Epithelial cell of proximal tubule (primary cell): ENCODE results near the gene CDHR2. TPM values are rescaled to one million over a fixed set of nuclear protein-coding genes. Genes with fewer than 3 reads are reported as not detected.

ENCODE experiments used
- DNase-seq: peaks from one replicate; pipeline ENCODE4 v3.0.0-alpha.2; 2011; ENCODE audit warnings: low read depth
- H3K4me3 ChIP-seq: 2 replicates; pipeline ENCODE4 v1.5.1; 2011; ENCODE audit warnings: low read depth, mild to moderate bottlenecking, low read length
- CTCF ChIP-seq: conservative IDR thresholded peaks from 2 replicates; pipeline ENCODE4 v1.5.1; 2012; ENCODE audit warnings: low read depth, mild to moderate bottlenecking, low read length
- total RNA-seq: library from RNA; depleted of rRNA; stranded (reverse); fragments of >200 nt; gene quantifications from 2 replicates; pipeline ENCODE4 v1.2.3, GENCODE V29; 2015

CDHR2 gene
- total RNA-seq, 1 donor from 2014 or later = not detected

GRCh38 chr5:176524138-176524537, 25.0 kb upstream of the CDHR2 start:
- no peak for DNase-seq
- no peak for TF ChIP-seq CTCF
- no peak overlapping the region for H3K4me3 ChIP-seq

GRCh38 chr5:176524987-176525386, 24.2 kb upstream of the CDHR2 start:
- no peak for TF ChIP-seq CTCF
- no peak for DNase-seq
- no peak overlapping the region for H3K4me3 ChIP-seq

GRCh38 chr5:176525677-176526076, 23.5 kb upstream of the CDHR2 start:
- TF ChIP-seq CTCF = no peak
- no peak for DNase-seq
- H3K4me3 ChIP-seq = no peak overlapping the region

DNA sequence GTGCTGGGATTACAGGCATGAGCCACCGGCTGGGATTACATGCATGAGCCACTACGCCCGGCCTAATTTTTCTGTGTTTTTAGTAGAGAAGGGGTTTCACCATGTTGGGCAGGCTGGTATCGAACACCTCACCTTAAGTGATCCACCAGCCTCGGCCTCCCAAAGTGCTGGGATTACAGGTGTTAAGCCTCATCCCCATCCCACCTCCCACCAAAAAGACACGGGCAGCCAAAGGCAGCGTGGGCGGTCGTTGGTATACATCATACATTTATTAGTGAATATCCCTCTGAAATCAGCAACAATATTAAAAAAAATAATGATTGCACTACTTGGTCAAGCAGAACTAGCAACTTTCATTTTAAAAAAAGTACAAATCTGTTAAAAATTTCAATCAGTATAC, 22.7 kb upstream of the CDHR2 start:
- TF ChIP-seq CTCF = no peak
- no peak overlapping the region for H3K4me3 ChIP-seq
- DNase-seq = no peak

DNA sequence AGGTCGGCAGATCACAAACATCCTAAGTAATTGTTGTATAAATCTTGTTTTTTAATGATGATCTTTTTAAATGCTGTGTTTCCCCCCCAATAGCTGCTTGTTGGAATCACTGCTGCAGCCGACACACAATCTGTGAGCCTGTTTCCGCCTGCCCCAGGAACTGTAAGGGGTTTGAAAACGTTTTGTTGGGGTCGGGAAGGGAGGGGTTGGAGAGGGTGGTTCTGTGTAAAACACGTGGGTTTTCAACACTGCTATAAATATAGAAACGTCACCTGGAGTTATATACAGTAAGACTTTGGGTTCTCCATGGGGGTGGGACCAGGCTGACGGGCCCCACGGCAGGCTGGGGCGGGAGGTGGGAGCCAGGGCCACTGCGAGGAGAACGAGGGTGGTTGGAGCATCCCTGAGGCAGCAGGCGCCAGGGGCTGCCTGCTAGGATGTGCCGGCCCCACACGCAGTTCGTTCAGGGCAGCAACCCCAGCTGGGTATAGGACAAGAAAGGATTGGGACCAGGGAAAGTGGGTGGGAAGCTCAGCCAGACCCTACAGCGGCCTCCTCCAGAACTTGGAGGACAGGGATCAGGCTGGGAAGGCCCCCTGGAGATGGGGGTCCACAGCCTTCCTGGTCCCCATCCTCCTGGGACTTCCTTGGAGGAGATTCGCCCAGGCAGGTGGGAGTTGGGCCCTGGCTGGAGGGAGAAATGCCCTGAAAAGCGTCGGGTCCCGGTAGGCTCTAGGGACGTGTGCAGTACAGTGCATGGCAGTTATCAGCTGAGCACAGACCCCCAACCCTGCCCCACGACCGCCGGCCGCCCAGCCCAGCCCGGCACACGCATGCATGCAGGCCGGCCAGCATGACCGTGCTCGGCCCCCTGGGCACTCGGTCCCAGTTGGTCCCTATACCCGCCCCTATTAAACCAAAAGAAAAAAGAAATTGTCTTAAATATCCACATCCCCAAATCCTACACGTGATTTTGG, 21.6 kb upstream of the CDHR2 start:
- TF ChIP-seq CTCF = no peak

GRCh38 chr5:176528301-176528700, 20.8 kb upstream of the CDHR2 start:
- no peak for TF ChIP-seq CTCF
- no peak overlapping the region for H3K4me3 ChIP-seq
- no peak for DNase-seq

More for the DNA sequence above, 21.6 kb upstream of the CDHR2 start:
- no peak for DNase-seq
- no peak overlapping the region for H3K4me3 ChIP-seq

- no peak overlapping the region for H3K4me3 ChIP-seq
- TF ChIP-seq CTCF = no peak
- no peak for DNase-seq
Observed at GRCh38 chr5:176528761-176529115, 20.4 kb upstream of the CDHR2 start.
